ENCODE data around the gene LZTS2.

DNA sequence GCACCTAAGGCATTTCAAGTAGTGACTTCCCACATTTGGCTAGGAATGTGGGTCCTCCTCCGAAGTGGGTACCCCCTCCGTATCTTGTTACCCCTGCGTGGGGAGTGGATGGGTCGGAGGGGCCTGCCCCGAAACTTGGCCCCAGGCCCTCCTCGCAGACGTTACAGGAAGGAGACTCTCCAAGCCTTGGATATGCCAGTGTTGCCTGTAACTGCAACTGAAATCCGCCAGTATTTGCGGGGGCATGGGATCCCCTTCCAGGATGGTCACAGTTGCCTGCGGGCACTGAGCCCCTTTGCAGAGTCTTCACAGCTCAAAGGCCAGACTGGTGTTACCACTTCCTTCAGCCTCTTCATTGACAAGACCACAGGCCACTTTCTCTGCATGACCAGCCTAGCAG lies 11.4 kb upstream of the LZTS2 start:
- TF ChIP-seq, protein P1, sequence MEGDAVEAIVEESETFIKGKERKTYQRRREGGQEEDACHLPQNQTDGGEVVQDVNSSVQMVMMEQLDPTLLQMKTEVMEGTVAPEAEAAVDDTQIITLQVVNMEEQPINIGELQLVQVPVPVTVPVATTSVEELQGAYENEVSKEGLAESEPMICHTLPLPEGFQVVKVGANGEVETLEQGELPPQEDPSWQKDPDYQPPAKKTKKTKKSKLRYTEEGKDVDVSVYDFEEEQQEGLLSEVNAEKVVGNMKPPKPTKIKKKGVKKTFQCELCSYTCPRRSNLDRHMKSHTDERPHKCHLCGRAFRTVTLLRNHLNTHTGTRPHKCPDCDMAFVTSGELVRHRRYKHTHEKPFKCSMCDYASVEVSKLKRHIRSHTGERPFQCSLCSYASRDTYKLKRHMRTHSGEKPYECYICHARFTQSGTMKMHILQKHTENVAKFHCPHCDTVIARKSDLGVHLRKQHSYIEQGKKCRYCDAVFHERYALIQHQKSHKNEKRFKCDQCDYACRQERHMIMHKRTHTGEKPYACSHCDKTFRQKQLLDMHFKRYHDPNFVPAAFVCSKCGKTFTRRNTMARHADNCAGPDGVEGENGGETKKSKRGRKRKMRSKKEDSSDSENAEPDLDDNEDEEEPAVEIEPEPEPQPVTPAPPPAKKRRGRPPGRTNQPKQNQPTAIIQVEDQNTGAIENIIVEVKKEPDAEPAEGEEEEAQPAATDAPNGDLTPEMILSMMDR (IDR thresholded peaks at IDR 0.05; ENCODE audit: poor library complexity) = no peak
- TF ChIP-seq EZH2 (IDR thresholded peaks at IDR 0.05; ENCODE audit: borderline replicate concordance) = no peak

Data from hepatocyte (in vitro differentiated cells).